ENCODE data around the gene LAMA2. TPM values are rescaled to one million over a fixed set of nuclear protein-coding genes. Genes with fewer than 3 reads are reported as not detected.
A peak's percentile ranks its signal among the peaks of the same experiment; 100 is the strongest.

The LAMA2 gene
- total RNA-seq, 4 donors from 2014 or later: 1.7 to 112 (median 19.6) TPM

- Histone ChIP-seq H3K36me3 (no peaks in the 10 kb centered on the region), H3K4me1 (peaks cover 20 to 43% (median 21%) of the 10 kb centered on the region in 3 donors), H3K4me3 (no peak overlapping the region), H3K27ac (no peak overlapping the region), H3K27me3 (no peaks in the 10 kb centered on the region), H3K9me3 (no peaks in the 10 kb centered on the region)
- intact Hi-C loops (cut with DNase I): no loop called here
- WGBS, 2 donors: 50 to 59% methylated on average over 2 of the region's 2 CpGs
- TF ChIP-seq POLR2A (IDR thresholded peaks at IDR 0.05) (no peak), CTCF (IDR thresholded peaks at IDR 0.05) (no peak)
- no peak for DNase-seq
Measured at GRCh38 chr6:129488313-129488712, 605.4 kb downstream of the LAMA2 start.

GRCh38 chr6:129489215-129489765 is 606.4 kb downstream of the LAMA2 start:
- Histone ChIP-seq H3K9me3 (no peaks in the 10 kb centered on the region), H3K27me3 (no peaks in the 10 kb centered on the region), H3K4me3 (no peak overlapping the region), H3K36me3 (no peaks in the 10 kb centered on the region), H3K27ac (peak overlapping the region in 2 of 4 donors; percentile 42 to 46), H3K4me1 (peaks cover 20 to 46% (median 21%) of the 10 kb centered on the region in 3 donors)
- 92 to 97% methylated on average over 2 of the region's 2 CpGs for whole genome bisulfite sequencing, 2 donors
- intact Hi-C loops (cut with DNase I): no loop called here
- DNase-seq: no peak
- no peak for TF ChIP-seq CTCF (IDR thresholded peaks at IDR 0.05)

GRCh38 chr6:129490521-129491255 is 607.8 kb downstream of the LAMA2 start:
- peak overlapping the region in 3 of 4 donors; percentile 29 to 57 (median 33) for H3K4me3 ChIP-seq
- H3K36me3 ChIP-seq: no peaks in the 10 kb centered on the region
- DNase-seq: no peak
- H3K4me1 ChIP-seq: peaks cover 20 to 46% (median 21%) of the 10 kb centered on the region in 3 donors
- peak in 1 of 4 donors; percentile 27 for TF ChIP-seq POLR2A (IDR thresholded peaks at IDR 0.05)
- TF ChIP-seq CTCF (IDR thresholded peaks at IDR 0.05): no peak
- peak overlapping the region; percentile 80 to 92 (median 91) for H3K27ac ChIP-seq
- intact Hi-C loops (cut with DNase I): no loop called here
- no peaks in the 10 kb centered on the region for H3K27me3 ChIP-seq
- no peaks in the 10 kb centered on the region for H3K9me3 ChIP-seq
- 12 to 16% methylated on average over 8 to 9 of the region's 9 CpGs for WGBS, 2 donors

GRCh38 chr6:129491436-129491835 is 608.5 kb downstream of the LAMA2 start:
- intact Hi-C loops (cut with DNase I): no loop called here
- H3K36me3 ChIP-seq: no peaks in the 10 kb centered on the region
- 75 to 80% methylated on average over 6 of the region's 6 CpGs for WGBS, 2 donors
- TF ChIP-seq POLR2A (IDR thresholded peaks at IDR 0.05) (no peak), CTCF (IDR thresholded peaks at IDR 0.05) (no peak)
- H3K9me3 ChIP-seq: no peaks in the 10 kb centered on the region
- peaks cover 20 to 46% (median 21%) of the 10 kb centered on the region in 3 donors for H3K4me1 ChIP-seq
- peak overlapping the region; percentile 80 to 92 (median 91) for H3K27ac ChIP-seq
- no peaks in the 10 kb centered on the region for H3K27me3 ChIP-seq
- no peak for DNase-seq
- H3K4me3 ChIP-seq: peak overlapping the region in 1 of 4 donors; percentile 57

GRCh38 chr6:129492260-129492659 is 609.3 kb downstream of the LAMA2 start:
- 81 to 88% methylated on average over 4 of the region's 4 CpGs for WGBS, 2 donors
- no peak for TF ChIP-seq CTCF (IDR thresholded peaks at IDR 0.05)
- TF ChIP-seq POLR2A (IDR thresholded peaks at IDR 0.05): no peak
- peak overlapping the region in 1 of 4 donors; percentile 90 for H3K27ac ChIP-seq

More at GRCh38 chr6:129492260-129492659, 609.3 kb downstream of the LAMA2 start:
- Histone ChIP-seq H3K4me3 (no peak overlapping the region), H3K36me3 (no peaks in the 10 kb centered on the region), H3K9me3 (no peaks in the 10 kb centered on the region), H3K4me1 (peaks cover 20 to 48% (median 22%) of the 10 kb centered on the region in 3 donors), H3K27me3 (no peaks in the 10 kb centered on the region)
- no peak for DNase-seq
- intact Hi-C loops (cut with DNase I): no loop called here
